WTC11 (cell line): ENCODE results near the gene PTPN1. TPM values are rescaled to one million over a fixed set of nuclear protein-coding genes. Genes with fewer than 3 reads are reported as not detected.

Experiments
- ATAC-seq: fragments of 200-7000 bp; cut with Tn5 transposase; 2 replicates; pipeline ENCODE4 v1.10.0; 2021; ENCODE audit warnings: mild to moderate bottlenecking, moderate library complexity
- CTCF ChIA-PET: fragments of 300-600 bp; sonication (Branson Sonifier 250); formaldehyde crosslinking; loops from one replicate; lab custom pipeline; 2021; ENCODE audit warnings: antibody characterized with exemption; lab: Charles Lee
- POLR2A ChIA-PET: fragments of 350-600 bp; sonication (Branson Sonifier 250); formaldehyde crosslinking; loops from one replicate; lab custom pipeline; 2021; ENCODE audit warnings: antibody characterized with exemption; lab: Charles Lee
- DNase-seq: peaks from one replicate; pipeline ENCODE4 v3.0.0; 2021; ENCODE audit warnings: low spot score
- H3K27ac Mint-ChIP-seq: 2 replicates; pipeline ENCODE4 v1.8.0; 2021; ENCODE audit warnings: mixed read lengths
- H3K27me3 Mint-ChIP-seq: 2 replicates; pipeline ENCODE4 v1.8.0; 2021; ENCODE audit warnings: low read depth, mild to moderate bottlenecking, moderate library complexity, mixed read lengths
- H3K36me3 Mint-ChIP-seq: 2 replicates; pipeline ENCODE4 v1.8.0; 2021; ENCODE audit warnings: mixed read lengths
- H3K4me1 Mint-ChIP-seq: 2 replicates; pipeline ENCODE4 v1.8.0; 2022; ENCODE audit warnings: mixed read lengths
- H3K4me3 Mint-ChIP-seq: 2 replicates; pipeline ENCODE4 v1.8.0; 2021; ENCODE audit warnings: mild to moderate bottlenecking, moderate library complexity, mixed read lengths
- H3K9me3 Mint-ChIP-seq: 2 replicates; pipeline ENCODE4 v1.8.0; 2021; ENCODE audit warnings: mixed read lengths
- AFF4 ChIP-seq: sonication (generic); formaldehyde crosslinking; IDR thresholded peaks from 2 replicates; pipeline ENCODE4 v1.8.1; 2023; ENCODE audit warnings: mild to moderate bottlenecking, missing genetic modification reagents, borderline replicate concordance
- ARID4B ChIP-seq: sonication (generic); formaldehyde crosslinking; IDR thresholded peaks from 2 replicates; pipeline ENCODE4 v1.8.0; 2023; ENCODE audit warnings: missing genetic modification reagents, mild to moderate bottlenecking, borderline replicate concordance
- GABPB1 ChIP-seq: sonication (generic); formaldehyde crosslinking; IDR thresholded peaks from 2 replicates; pipeline ENCODE4 v1.8.1; 2023; ENCODE audit warnings: mild to moderate bottlenecking, missing genetic modification reagents
- GTF2I ChIP-seq: fragments of 250-450 bp; sonication (Bioruptor Pico); conservative IDR thresholded peaks from 2 replicates; pipeline ENCODE4 v1.4.0; 2021; ENCODE audit warnings: mild to moderate bottlenecking
- HMGA2 ChIP-seq: fragments of 250-450 bp; sonication (Bioruptor Pico); IDR thresholded peaks from 2 replicates; pipeline ENCODE4 v1.4.0; 2021; ENCODE audit warnings: mild to moderate bottlenecking, moderate library complexity
- MLX ChIP-seq: sonication (generic); formaldehyde crosslinking; IDR thresholded peaks from 2 replicates; pipeline ENCODE4 v1.8.1; 2023; ENCODE audit warnings: mild to moderate bottlenecking, missing genetic modification reagents, moderate library complexity
- NFYB ChIP-seq: sonication (generic); formaldehyde crosslinking; conservative IDR thresholded peaks from 2 replicates; pipeline ENCODE4 v1.8.0; 2022; ENCODE audit warnings: low read depth, missing genetic modification reagents
- NR2C2 ChIP-seq: sonication (generic); formaldehyde crosslinking; IDR thresholded peaks from 2 replicates; pipeline ENCODE4 v1.8.0; 2022; ENCODE audit warnings: mild to moderate bottlenecking, missing genetic modification reagents
- NR3C1 ChIP-seq: sonication (generic); formaldehyde crosslinking; conservative IDR thresholded peaks from 2 replicates; pipeline ENCODE4 v1.8.1; 2023; ENCODE audit warnings: low read depth, mild to moderate bottlenecking, missing genetic modification reagents
- OVOL2 ChIP-seq: fragments of 250-450 bp; sonication (Bioruptor Pico); IDR thresholded peaks from 2 replicates; pipeline ENCODE4 v1.9.0; 2021; ENCODE audit warnings: mild to moderate bottlenecking, borderline replicate concordance
- PRDM15 ChIP-seq: sonication (generic); formaldehyde crosslinking; IDR thresholded peaks from 2 replicates; pipeline ENCODE4 v1.8.0; 2022; ENCODE audit warnings: missing genetic modification reagents
- SMAD4 ChIP-seq: sonication (generic); formaldehyde crosslinking; IDR thresholded peaks from 2 replicates; pipeline ENCODE4 v1.8.0; 2022; ENCODE audit warnings: mild to moderate bottlenecking, missing genetic modification reagents
- ZBTB43 ChIP-seq: sonication (generic); formaldehyde crosslinking; IDR thresholded peaks from 2 replicates; pipeline ENCODE4 v1.8.1; 2023; ENCODE audit warnings: mild to moderate bottlenecking, missing genetic modification reagents
- ZNF121 ChIP-seq: sonication (generic); formaldehyde crosslinking; IDR thresholded peaks from 2 replicates; pipeline ENCODE4 v1.8.0; 2023; ENCODE audit warnings: missing genetic modification reagents
- ZNF317 ChIP-seq: sonication (generic); formaldehyde crosslinking; IDR thresholded peaks from 2 replicates; pipeline ENCODE4 v1.8.1; 2023; ENCODE audit warnings: low read depth, mild to moderate bottlenecking, moderate library complexity, missing genetic modification reagents, borderline replicate concordance
- ZNF671 ChIP-seq: fragments of 250-450 bp; sonication (Bioruptor Pico); IDR thresholded peaks from 2 replicates; pipeline ENCODE4 v1.8.0; 2021; ENCODE audit warnings: mild to moderate bottlenecking
- total RNA-seq: library from RNA; stranded (reverse); gene quantifications from 3 replicates; pipeline ENCODE4 v1.2.3, GENCODE V29; 2021

PTPN1 gene
- total RNA-seq, 1 experiment from 2014 or later: 29.4 TPM

- ATAC-seq (no peak), DNase-seq (no peak)
- Mint-ChIP-seq H3K27me3 (no peaks in the 10 kb centered on the region), H3K4me3 (no peak overlapping the region), H3K36me3 (peaks cover 4% of the 10 kb centered on the region; the same call in 1 of the 2 replicates), H3K4me1 (no peaks in the 10 kb centered on the region), H3K27ac (peak overlapping the region; percentile 50; the same call in 1 of the 2 replicates), H3K9me3 (no peaks in the 10 kb centered on the region)
- CTCF ChIA-PET: interaction anchor here (0.7 to 2.5 kb wide), 4 partner anchors 9 to 74 kb away, joined by 3 to 8 read pairs (median 6); no protein-coding TSS in a partner anchor
- POLR2A ChIA-PET: no interaction called here
- TF ChIP-seq PRDM15 (no peak), OVOL2 (CRISPR knock-in tag) (no peak), HMGA2 (CRISPR knock-in tag) (no peak), NR3C1 (no peak), MLX (CRISPR knock-in tag) (no peak), NR2C2 (CRISPR knock-in tag) (no peak), NFYB (CRISPR knock-in tag) (no peak), GABPB1 (CRISPR knock-in tag) (no peak), ZNF121 (CRISPR knock-in tag) (no peak), ZBTB43 (CRISPR knock-in tag) (no peak), ARID4B (no peak), ZNF671 (CRISPR knock-in tag) (no peak), ZNF317 (CRISPR knock-in tag) (no peak), GTF2I (CRISPR knock-in tag) (no peak), AFF4 (no peak), SMAD4 (CRISPR knock-in tag) (no peak)
Observed at GRCh38 chr20:50561379-50562078, 51.3 kb downstream of the PTPN1 start.
